K562 (cell line): ENCODE measurements around the gene C3. TPM values are rescaled to one million over a fixed set of nuclear protein-coding genes. Genes with fewer than 3 reads are reported as not detected.
A peak's percentile ranks its signal among the peaks of the same experiment; 100 is the strongest.

Experiments
- CC2D1A ChIP-seq: fragments of 450-650 bp; IDR thresholded peaks from 2 replicates; pipeline ENCODE4 v1.6.1; 2017; ENCODE audit warnings: mild to moderate bottlenecking
- CEBPG ChIP-seq, 3 experiments: fragments of 200-800 bp in 1 of 3; sonication (Bioruptor generic) in 1 of 3; sonication (generic) in 1 of 3; formaldehyde crosslinking in 1 of 3; IDR thresholded peaks in 2 of 3; conservative IDR thresholded peaks in 1 of 3; 2 replicates each; pipeline versions ENCODE4 v1.6.1 to v1.8.0; 2016 to 2022; ENCODE audit warnings: missing compliant biosample characterization in 2 of 3, missing genetic modification characterization in 2 of 3, mild to moderate bottlenecking in 1 of 3, missing genetic modification reagents in 1 of 3
- CXXC5 ChIP-seq: fragments of 250-450 bp; sonication (Bioruptor Pico); IDR thresholded peaks from 2 replicates; pipeline ENCODE4 v1.8.0; 2022; ENCODE audit warnings: inconsistent platforms, mild to moderate bottlenecking, moderate library complexity
- EP300 ChIP-seq: IDR thresholded peaks from 2 replicates; pipeline ENCODE4 v1.6.1; 2012; ENCODE audit warnings: low read length, improper control_type of control experiment
- HDGF ChIP-seq: fragments of 450-650 bp; IDR thresholded peaks from 2 replicates; pipeline ENCODE4 v1.6.1; 2016
- HLTF ChIP-seq: fragments of 450-650 bp; IDR thresholded peaks from 2 replicates; pipeline ENCODE4 v1.6.1; 2016
- L3MBTL2 ChIP-seq: fragments of 450-650 bp; IDR thresholded peaks from 2 replicates; pipeline ENCODE4 v1.6.1; 2016; ENCODE audit warnings: mild to moderate bottlenecking, moderate library complexity
- MYNN ChIP-seq, 2 experiments: sonication (generic); formaldehyde crosslinking in 1 of 2; IDR thresholded peaks; 2 replicates each; pipeline versions ENCODE4 v1.5.0 to v1.6.1; 2016 to 2020; ENCODE audit warnings: antibody characterized with exemption in 1 of 2, missing genetic modification reagents in 1 of 2
- NBN ChIP-seq: fragments of 450-650 bp; IDR thresholded peaks from 2 replicates; pipeline ENCODE4 v1.6.1; 2016; ENCODE audit warnings: low read depth, mild to moderate bottlenecking
- NCOA4 ChIP-seq: fragments of 450-650 bp; IDR thresholded peaks from 2 replicates; pipeline ENCODE4 v1.6.1; 2018; ENCODE audit warnings: mild to moderate bottlenecking; ENCODE audit not compliant: partially characterized antibody
- NEUROD1 ChIP-seq: fragments of 150-350 bp; IDR thresholded peaks from 2 replicates; pipeline ENCODE4 v1.6.1; 2014; ENCODE audit warnings: borderline replicate concordance, low read length, low read depth; ENCODE audit not compliant: partially characterized antibody
- NRF1 ChIP-seq, 2 experiments: fragments of 450-650 bp; IDR thresholded peaks in 1 of 2; conservative IDR thresholded peaks in 1 of 2; 2 replicates each; pipeline ENCODE4 v1.6.1; 2014; ENCODE audit warnings: mild to moderate bottlenecking in 2 of 2
- SLC30A9 ChIP-seq: fragments of 250-450 bp; sonication (Bioruptor Pico); IDR thresholded peaks from 2 replicates; pipeline ENCODE4 v1.8.0; 2022; ENCODE audit warnings: mild to moderate bottlenecking, moderate library complexity
- STAT5B ChIP-seq: fragments of 250-450 bp; sonication (Bioruptor Pico); IDR thresholded peaks from 2 replicates; pipeline ENCODE4 v1.8.0; 2021; ENCODE audit warnings: mild to moderate bottlenecking, inconsistent platforms
- ZBTB7A ChIP-seq: IDR thresholded peaks from 2 replicates; pipeline ENCODE4 v1.6.1; 2011; ENCODE audit warnings: low read depth, mild to moderate bottlenecking, low read length, moderate library complexity, borderline replicate concordance; ENCODE audit not compliant: control insufficient read depth
- ZFPM2 ChIP-seq: fragments of 250-450 bp; sonication (Bioruptor Pico); IDR thresholded peaks from 2 replicates; pipeline ENCODE4 v1.5.1; 2022; ENCODE audit warnings: mild to moderate bottlenecking
- ZFX ChIP-seq: sonication (generic); formaldehyde crosslinking; IDR thresholded peaks from 2 replicates; pipeline ENCODE4 v1.8.0; 2022; ENCODE audit warnings: mild to moderate bottlenecking, missing genetic modification reagents, moderate library complexity
- ZNF12 ChIP-seq: sonication (generic); formaldehyde crosslinking; IDR thresholded peaks from 2 replicates; pipeline ENCODE4 v1.4.0; 2020; ENCODE audit warnings: mild to moderate bottlenecking, missing genetic modification reagents
- ZNF232 ChIP-seq: sonication (generic); formaldehyde crosslinking; IDR thresholded peaks from 2 replicates; pipeline ENCODE4 v1.8.0; 2022; ENCODE audit warnings: mild to moderate bottlenecking, missing genetic modification reagents
- ZNF583 ChIP-seq: fragments of 250-450 bp; sonication (Bioruptor Pico); IDR thresholded peaks from 2 replicates; pipeline ENCODE4 v1.4.0; 2020
- polyA plus RNA-seq, 8 experiments: library from polyadenylated mRNA; depleted of rRNA in 4 of 8; stranded (reverse) in 5 of 8; unstranded in 3 of 8; fragments of >200 nt; fragmentation: Nextera tagmentation in 2 of 8; fragmentation: Illumina TruSeq in 1 of 8; extraction: Ambion mirVana in 2 of 8; extraction: Trizol in 1 of 8; gene quantifications; 2 replicates each; pipeline versions ENCODE4 v1.2.1 to v1.2.3, GENCODE V29; 2011 to 2014; ENCODE audit warnings: inconsistent platforms in 1 of 8, missing spikeins in 1 of 8
- total RNA-seq, 7 experiments: library from RNA; depleted of rRNA in 6 of 7; stranded (reverse); fragments of >200 nt in 6 of 7; fragmentation: Illumina TruSeq in 2 of 7; extraction: Trizol in 2 of 7; gene quantifications; 2 replicates each; pipeline versions ENCODE4 v1.2.1 to v1.2.3, GENCODE V29; 2011 to 2021; ENCODE audit warnings: low replicate concordance in 1 of 7
- TF ChIP-seq, protein P1 (sequence below), 2 experiments: fragments of 250-450 bp in 1 of 2; fragments of 450-650 bp in 1 of 2; sonication (Bioruptor Pico) in 1 of 2; IDR thresholded peaks; 2 replicates each; pipeline versions ENCODE4 v1.6.1 to v1.8.0; 2016 to 2021; ENCODE audit warnings: mild to moderate bottlenecking in 2 of 2, moderate library complexity in 2 of 2, missing compliant biosample characterization in 1 of 2, missing genetic modification characterization in 1 of 2
- TF ChIP-seq, protein P2 (sequence below): fragments of 450-650 bp; IDR thresholded peaks from 2 replicates; pipeline ENCODE4 v1.6.1; 2016; ENCODE audit warnings: low read depth, mild to moderate bottlenecking, moderate library complexity
- TF ChIP-seq, protein P3 (sequence below): fragments of 200-800 bp; sonication (Bioruptor generic); IDR thresholded peaks from 2 replicates; pipeline ENCODE4 v1.6.1; 2016; ENCODE audit warnings: missing genetic modification characterization, missing compliant biosample characterization

Gene C3
- total and polyA plus RNA-seq, 9 of the 15 experiments (the other 6 are each of a cell fraction or from before 2014, with no cell fraction given): 0.59 to 10.6 (median 2.2) TPM

- TF ChIP-seq ZNF232: no peak
- TF ChIP-seq CEBPG (CRISPR knock-in tag; IDR thresholded peaks at IDR 0.05): no peak
- no peak for TF ChIP-seq CEBPG (tag; conservative IDR thresholded peaks at IDR 0.05 in 1 of 2, IDR thresholded peaks at IDR 0.05 in 1 of 2)
- TF ChIP-seq, protein P1, sequence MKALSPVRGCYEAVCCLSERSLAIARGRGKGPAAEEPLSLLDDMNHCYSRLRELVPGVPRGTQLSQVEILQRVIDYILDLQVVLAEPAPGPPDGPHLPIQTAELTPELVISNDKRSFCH (CRISPR knock-in tag; IDR thresholded peaks at IDR 0.05): no peak
- TF ChIP-seq, protein P1 (tag; IDR thresholded peaks at IDR 0.05): no peak
- peak; percentile 54; the same call in 1 of the 2 replicates for TF ChIP-seq HLTF
- TF ChIP-seq L3MBTL2: peak; percentile 49; the same call in 1 of the 2 replicates
- no peak for TF ChIP-seq STAT5B
- TF ChIP-seq ZNF583 (CRISPR knock-in tag): no peak
- no peak for TF ChIP-seq CC2D1A
- TF ChIP-seq SLC30A9 (CRISPR knock-in tag): no peak
- peak; percentile 5; the same call in 1 of the 2 replicates for TF ChIP-seq NBN
- TF ChIP-seq CXXC5 (CRISPR knock-in tag): no peak
- TF ChIP-seq EP300: no peak
- TF ChIP-seq NRF1 (conservative IDR thresholded peaks at IDR 0.05 in 1 of 2, IDR thresholded peaks at IDR 0.05 in 1 of 2): no peak
- no peak for TF ChIP-seq ZFPM2
- no peak for TF ChIP-seq NEUROD1
- TF ChIP-seq ZFX (CRISPR knock-in tag): peak; percentile 48
- TF ChIP-seq, protein P2, sequence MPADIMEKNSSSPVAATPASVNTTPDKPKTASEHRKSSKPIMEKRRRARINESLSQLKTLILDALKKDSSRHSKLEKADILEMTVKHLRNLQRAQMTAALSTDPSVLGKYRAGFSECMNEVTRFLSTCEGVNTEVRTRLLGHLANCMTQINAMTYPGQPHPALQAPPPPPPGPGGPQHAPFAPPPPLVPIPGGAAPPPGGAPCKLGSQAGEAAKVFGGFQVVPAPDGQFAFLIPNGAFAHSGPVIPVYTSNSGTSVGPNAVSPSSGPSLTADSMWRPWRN: no peak
- no peak for TF ChIP-seq MYNN (IDR thresholded peaks at IDR 0.05)
- no peak for TF ChIP-seq MYNN (CRISPR knock-in tag; IDR thresholded peaks at IDR 0.05)
- 0 out of 2 replicates have a peak, but pooled peaks have one; percentile 13 for TF ChIP-seq HDGF
- no peak for TF ChIP-seq NCOA4
- TF ChIP-seq, protein P3, sequence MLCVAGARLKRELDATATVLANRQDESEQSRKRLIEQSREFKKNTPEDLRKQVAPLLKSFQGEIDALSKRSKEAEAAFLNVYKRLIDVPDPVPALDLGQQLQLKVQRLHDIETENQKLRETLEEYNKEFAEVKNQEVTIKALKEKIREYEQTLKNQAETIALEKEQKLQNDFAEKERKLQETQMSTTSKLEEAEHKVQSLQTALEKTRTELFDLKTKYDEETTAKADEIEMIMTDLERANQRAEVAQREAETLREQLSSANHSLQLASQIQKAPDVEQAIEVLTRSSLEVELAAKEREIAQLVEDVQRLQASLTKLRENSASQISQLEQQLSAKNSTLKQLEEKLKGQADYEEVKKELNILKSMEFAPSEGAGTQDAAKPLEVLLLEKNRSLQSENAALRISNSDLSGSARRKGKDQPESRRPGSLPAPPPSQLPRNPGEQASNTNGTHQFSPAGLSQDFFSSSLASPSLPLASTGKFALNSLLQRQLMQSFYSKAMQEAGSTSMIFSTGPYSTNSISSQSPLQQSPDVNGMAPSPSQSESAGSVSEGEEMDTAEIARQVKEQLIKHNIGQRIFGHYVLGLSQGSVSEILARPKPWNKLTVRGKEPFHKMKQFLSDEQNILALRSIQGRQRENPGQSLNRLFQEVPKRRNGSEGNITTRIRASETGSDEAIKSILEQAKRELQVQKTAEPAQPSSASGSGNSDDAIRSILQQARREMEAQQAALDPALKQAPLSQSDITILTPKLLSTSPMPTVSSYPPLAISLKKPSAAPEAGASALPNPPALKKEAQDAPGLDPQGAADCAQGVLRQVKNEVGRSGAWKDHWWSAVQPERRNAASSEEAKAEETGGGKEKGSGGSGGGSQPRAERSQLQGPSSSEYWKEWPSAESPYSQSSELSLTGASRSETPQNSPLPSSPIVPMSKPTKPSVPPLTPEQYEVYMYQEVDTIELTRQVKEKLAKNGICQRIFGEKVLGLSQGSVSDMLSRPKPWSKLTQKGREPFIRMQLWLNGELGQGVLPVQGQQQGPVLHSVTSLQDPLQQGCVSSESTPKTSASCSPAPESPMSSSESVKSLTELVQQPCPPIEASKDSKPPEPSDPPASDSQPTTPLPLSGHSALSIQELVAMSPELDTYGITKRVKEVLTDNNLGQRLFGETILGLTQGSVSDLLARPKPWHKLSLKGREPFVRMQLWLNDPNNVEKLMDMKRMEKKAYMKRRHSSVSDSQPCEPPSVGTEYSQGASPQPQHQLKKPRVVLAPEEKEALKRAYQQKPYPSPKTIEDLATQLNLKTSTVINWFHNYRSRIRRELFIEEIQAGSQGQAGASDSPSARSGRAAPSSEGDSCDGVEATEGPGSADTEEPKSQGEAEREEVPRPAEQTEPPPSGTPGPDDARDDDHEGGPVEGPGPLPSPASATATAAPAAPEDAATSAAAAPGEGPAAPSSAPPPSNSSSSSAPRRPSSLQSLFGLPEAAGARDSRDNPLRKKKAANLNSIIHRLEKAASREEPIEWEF (CRISPR knock-in tag): no peak
- no peak for TF ChIP-seq ZBTB7A
- no peak for TF ChIP-seq ZNF12
Observed at GRCh38 chr19:6738787-6739389, 18.4 kb upstream of the C3 start (continued).
